Measurements from ENCODE around the gene SFSWAP.
"Not testable (repeated sequence)": the region's sequence is repeated elsewhere in the genome, so short reads cannot be mapped to it uniquely, and the experiment has no call there.

The SFSWAP gene

DNA sequence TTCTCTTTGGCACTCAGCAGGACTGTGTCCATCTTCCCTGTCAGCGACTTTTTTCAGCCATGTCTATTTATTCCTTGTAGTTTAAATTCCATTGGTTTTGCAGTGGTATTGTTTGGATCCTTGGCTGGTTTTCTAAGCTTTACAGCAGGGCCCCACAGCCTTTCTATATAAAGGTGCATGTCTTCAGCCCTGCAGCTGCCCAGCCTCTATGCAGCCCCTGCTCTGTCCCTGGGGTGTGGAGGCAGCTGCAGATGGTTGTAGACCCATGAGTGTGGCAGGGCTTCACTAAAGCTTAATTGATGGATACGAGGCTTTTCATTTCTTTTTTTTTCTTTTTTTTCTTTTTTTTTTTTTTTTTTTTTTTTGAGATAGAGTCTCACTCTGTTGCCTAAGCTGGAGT lies 29.7 kb downstream of the SFSWAP start:
- Histone ChIP-seq H3K4me1 (ENCODE audit: control insufficient read depth in 1 of 2, insufficient read depth in 2 of 2, low read length in 2 of 2) (no peaks in the 10 kb centered on the region), H3K27me3 (ENCODE audit: low read depth, low read length) (no peaks in the 10 kb centered on the region), H3K9me3 (ENCODE audit: control insufficient read depth in 1 of 2, low read length in 2 of 2) (no peaks in the 10 kb centered on the region), H3K36me3 (ENCODE audit: control insufficient read depth in 1 of 2, insufficient read depth in 2 of 2, low read length in 2 of 2) (peaks cover 9 to 52% of the 10 kb centered on the region in 2 donors), H3K4me3 (ENCODE audit: low read depth in 1 of 2, low read length in 2 of 2) (no peak overlapping the region), H3K27ac (ENCODE audit: low read length) (no peak overlapping the region)

- H3K4me1 ChIP-seq (ENCODE audit: control insufficient read depth in 1 of 2, insufficient read depth in 2 of 2, low read length in 2 of 2); H3K27ac ChIP-seq (ENCODE audit: low read length); H3K27me3 ChIP-seq (ENCODE audit: low read depth, low read length); H3K4me3 ChIP-seq (ENCODE audit: low read depth in 1 of 2, low read length in 2 of 2); H3K9me3 ChIP-seq (ENCODE audit: control insufficient read depth in 1 of 2, low read length in 2 of 2): not testable (repeated sequence)
- H3K36me3 ChIP-seq (ENCODE audit: control insufficient read depth in 1 of 2, insufficient read depth in 2 of 2, low read length in 2 of 2) = peaks cover 17 to 63% of the 10 kb centered on the region in 2 donors
Observed at GRCh38 chr12:131742761-131743160, 31.9 kb downstream of the SFSWAP start.

DNA sequence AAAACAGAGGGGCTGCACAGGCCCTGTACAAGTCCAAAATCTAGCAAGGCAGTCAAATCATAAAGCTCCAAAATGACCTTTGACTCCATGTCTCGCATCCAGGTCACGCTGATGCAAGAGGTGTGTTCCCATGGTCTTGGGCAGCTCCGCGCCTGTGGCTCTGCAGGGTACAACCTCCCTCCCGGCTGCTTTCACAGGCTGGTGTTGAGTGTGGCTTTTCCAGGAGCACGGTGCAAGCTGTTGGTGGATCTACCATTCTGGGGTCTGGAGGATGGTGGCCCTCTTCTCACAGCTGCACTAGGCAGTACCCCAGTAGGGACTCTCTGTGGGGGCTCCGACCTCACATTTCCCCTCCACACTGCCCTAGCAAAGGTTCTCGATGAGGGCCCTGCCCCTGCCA lies 32.5 kb downstream of the SFSWAP start:
- H3K36me3 ChIP-seq (ENCODE audit: control insufficient read depth in 1 of 2, insufficient read depth in 2 of 2, low read length in 2 of 2) = peaks cover 18 to 67% of the 10 kb centered on the region in 2 donors
- H3K27ac ChIP-seq (ENCODE audit: low read length); H3K9me3 ChIP-seq (ENCODE audit: control insufficient read depth in 1 of 2, low read length in 2 of 2); H3K4me1 ChIP-seq (ENCODE audit: control insufficient read depth in 1 of 2, insufficient read depth in 2 of 2, low read length in 2 of 2); H3K27me3 ChIP-seq (ENCODE audit: low read depth, low read length); H3K4me3 ChIP-seq (ENCODE audit: low read depth in 1 of 2, low read length in 2 of 2): not testable (repeated sequence)

- not testable (repeated sequence) for H3K27me3 ChIP-seq (ENCODE audit: low read depth, low read length)
- peaks cover 23 to 71% of the 10 kb centered on the region in 2 donors for H3K36me3 ChIP-seq (ENCODE audit: control insufficient read depth in 1 of 2, insufficient read depth in 2 of 2, low read length in 2 of 2)
Observed at GRCh38 chr12:131743880-131744279, 33.0 kb downstream of the SFSWAP start.

GRCh38 chr12:131744675-131745074 lies 33.8 kb downstream of the SFSWAP start:
- not testable (repeated sequence) for H3K27me3 ChIP-seq (ENCODE audit: low read depth, low read length); H3K9me3 ChIP-seq (ENCODE audit: control insufficient read depth in 1 of 2, low read length in 2 of 2)
- peaks cover 24 to 71% of the 10 kb centered on the region in 2 donors for H3K36me3 ChIP-seq (ENCODE audit: control insufficient read depth in 1 of 2, insufficient read depth in 2 of 2, low read length in 2 of 2)

More at GRCh38 chr12:131743880-131744279, 33.0 kb downstream of the SFSWAP start:
- not testable (repeated sequence) for H3K9me3 ChIP-seq (ENCODE audit: control insufficient read depth in 1 of 2, low read length in 2 of 2); H3K4me1 ChIP-seq (ENCODE audit: control insufficient read depth in 1 of 2, insufficient read depth in 2 of 2, low read length in 2 of 2); H3K27ac ChIP-seq (ENCODE audit: low read length); H3K4me3 ChIP-seq (ENCODE audit: low read depth in 1 of 2, low read length in 2 of 2)

DNA sequence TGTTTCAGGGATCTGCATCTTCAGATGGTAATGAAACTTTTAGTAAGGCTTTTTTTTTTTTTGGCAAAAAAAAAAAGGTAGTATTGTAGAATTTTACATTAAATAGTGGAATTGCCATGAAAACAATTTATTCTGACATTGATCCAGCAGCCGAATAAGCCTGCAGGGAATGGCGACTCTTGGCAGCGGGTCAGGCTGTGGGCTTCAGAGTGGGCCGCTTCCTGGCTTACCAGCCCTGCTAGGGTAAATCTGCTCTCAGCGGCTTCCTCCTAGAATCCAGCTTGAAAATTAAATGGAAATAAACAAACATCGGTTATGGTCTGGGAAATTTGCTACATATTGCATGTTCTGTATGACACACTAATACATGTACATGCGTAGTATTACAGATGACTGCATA lies 34.8 kb downstream of the SFSWAP start:
- H3K36me3 ChIP-seq (ENCODE audit: control insufficient read depth in 1 of 2, insufficient read depth in 2 of 2, low read length in 2 of 2) = peaks cover 19 to 62% of the 10 kb centered on the region in 2 donors
- no peaks in the 10 kb centered on the region for H3K4me1 ChIP-seq (ENCODE audit: control insufficient read depth in 1 of 2, insufficient read depth in 2 of 2, low read length in 2 of 2)
- no peak overlapping the region for H3K4me3 ChIP-seq (ENCODE audit: low read depth in 1 of 2, low read length in 2 of 2)
- H3K27me3 ChIP-seq (ENCODE audit: low read depth, low read length) = no peaks in the 10 kb centered on the region
- H3K27ac ChIP-seq (ENCODE audit: low read length) = no peak overlapping the region
- no peaks in the 10 kb centered on the region for H3K9me3 ChIP-seq (ENCODE audit: control insufficient read depth in 1 of 2, low read length in 2 of 2)

More at GRCh38 chr12:131744675-131745074, 33.8 kb downstream of the SFSWAP start:
- not testable (repeated sequence) for H3K4me1 ChIP-seq (ENCODE audit: control insufficient read depth in 1 of 2, insufficient read depth in 2 of 2, low read length in 2 of 2); H3K27ac ChIP-seq (ENCODE audit: low read length); H3K4me3 ChIP-seq (ENCODE audit: low read depth in 1 of 2, low read length in 2 of 2)

GRCh38 chr12:131747276-131748177 lies 36.6 kb downstream of the SFSWAP start:
- Histone ChIP-seq H3K4me1 (ENCODE audit: control insufficient read depth in 1 of 2, insufficient read depth in 2 of 2, low read length in 2 of 2) (no peaks in the 10 kb centered on the region), H3K36me3 (ENCODE audit: control insufficient read depth in 1 of 2, insufficient read depth in 2 of 2, low read length in 2 of 2) (peaks cover 15 to 57% of the 10 kb centered on the region in 2 donors)

DNA sequence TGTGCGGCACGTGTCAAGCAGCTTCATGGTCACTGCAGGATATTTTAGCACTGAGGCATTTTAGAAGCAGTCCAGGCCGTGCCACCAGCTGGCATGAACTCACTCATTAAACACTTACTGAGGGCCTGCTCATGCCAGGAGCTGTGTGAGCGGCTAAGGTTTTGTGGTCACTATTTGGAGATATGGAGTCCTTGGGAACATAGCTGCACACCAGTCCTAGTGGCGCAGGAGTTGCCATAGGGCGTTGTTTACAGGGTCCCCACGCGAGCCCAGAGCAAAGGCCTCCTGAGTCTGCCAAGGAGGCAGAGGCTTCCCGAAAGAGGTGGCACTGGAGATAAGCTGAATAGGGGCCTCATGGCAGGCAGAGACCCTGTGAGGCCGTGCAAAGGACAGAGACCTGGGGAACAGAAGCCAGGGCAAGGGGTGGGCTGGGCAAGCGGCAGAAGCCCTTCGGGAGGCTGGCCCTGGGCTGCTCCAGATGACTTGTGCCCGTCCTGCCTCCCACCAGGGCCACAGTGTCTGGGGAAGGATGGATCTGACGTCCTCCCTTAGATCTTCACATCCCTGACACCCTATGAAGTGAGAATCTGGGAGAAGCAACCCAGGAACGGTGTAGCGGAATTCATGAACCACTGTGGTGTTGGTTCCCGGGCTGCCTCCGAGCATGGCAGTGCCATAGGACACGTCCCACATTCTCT lies 38.9 kb downstream of the SFSWAP start:
- H3K27me3 ChIP-seq (ENCODE audit: low read depth, low read length) = no peaks in the 10 kb centered on the region
- no peak overlapping the region for H3K4me3 ChIP-seq (ENCODE audit: low read depth in 1 of 2, low read length in 2 of 2)
- H3K4me1 ChIP-seq (ENCODE audit: control insufficient read depth in 1 of 2, insufficient read depth in 2 of 2, low read length in 2 of 2) = no peaks in the 10 kb centered on the region
- no peaks in the 10 kb centered on the region for H3K9me3 ChIP-seq (ENCODE audit: control insufficient read depth in 1 of 2, low read length in 2 of 2)
- no peak overlapping the region for H3K27ac ChIP-seq (ENCODE audit: low read length)
- peaks cover 24 to 59% of the 10 kb centered on the region in 2 donors for H3K36me3 ChIP-seq (ENCODE audit: control insufficient read depth in 1 of 2, insufficient read depth in 2 of 2, low read length in 2 of 2)

More at GRCh38 chr12:131747276-131748177, 36.6 kb downstream of the SFSWAP start:
- H3K9me3 ChIP-seq (ENCODE audit: control insufficient read depth in 1 of 2, low read length in 2 of 2) = no peaks in the 10 kb centered on the region
- no peaks in the 10 kb centered on the region for H3K27me3 ChIP-seq (ENCODE audit: low read depth, low read length)
- H3K27ac ChIP-seq (ENCODE audit: low read length) = no peak overlapping the region
- no peak overlapping the region for H3K4me3 ChIP-seq (ENCODE audit: low read depth in 1 of 2, low read length in 2 of 2)

DNA sequence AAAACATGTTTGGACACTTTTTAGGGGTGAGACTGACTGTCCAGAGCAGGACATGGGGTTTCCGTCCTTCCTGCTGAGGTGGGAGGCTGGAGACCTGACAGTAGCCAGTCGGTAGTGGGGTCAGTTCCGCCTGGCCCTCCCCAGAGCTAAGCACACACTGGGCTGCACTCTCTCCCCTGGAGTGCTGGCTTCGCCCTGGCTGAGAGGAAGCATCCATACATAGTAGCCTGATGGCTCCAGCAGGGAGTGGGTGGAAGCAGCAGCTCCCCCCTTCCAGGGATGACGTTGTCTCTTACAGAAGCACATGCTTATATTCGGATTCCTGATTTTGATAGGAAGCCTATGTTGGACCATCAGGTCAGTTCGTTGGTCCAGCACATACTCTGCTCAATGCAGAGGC lies 40.4 kb downstream of the SFSWAP start:
- Histone ChIP-seq H3K4me1 (ENCODE audit: control insufficient read depth in 1 of 2, insufficient read depth in 2 of 2, low read length in 2 of 2) (no peaks in the 10 kb centered on the region), H3K27me3 (ENCODE audit: low read depth, low read length) (no peaks in the 10 kb centered on the region), H3K36me3 (ENCODE audit: control insufficient read depth in 1 of 2, insufficient read depth in 2 of 2, low read length in 2 of 2) (peaks cover 34 to 64% of the 10 kb centered on the region in 2 donors), H3K9me3 (ENCODE audit: control insufficient read depth in 1 of 2, low read length in 2 of 2) (no peaks in the 10 kb centered on the region), H3K4me3 (ENCODE audit: low read depth in 1 of 2, low read length in 2 of 2) (no peak overlapping the region), H3K27ac (ENCODE audit: low read length) (no peak overlapping the region)

- peaks cover 40 to 66% of the 10 kb centered on the region in 2 donors for H3K36me3 ChIP-seq (ENCODE audit: control insufficient read depth in 1 of 2, insufficient read depth in 2 of 2, low read length in 2 of 2)
- H3K9me3 ChIP-seq (ENCODE audit: control insufficient read depth in 1 of 2, low read length in 2 of 2) = no peaks in the 10 kb centered on the region
- H3K27ac ChIP-seq (ENCODE audit: low read length) = no peak overlapping the region
- no peaks in the 10 kb centered on the region for H3K27me3 ChIP-seq (ENCODE audit: low read depth, low read length)
- no peaks in the 10 kb centered on the region for H3K4me1 ChIP-seq (ENCODE audit: control insufficient read depth in 1 of 2, insufficient read depth in 2 of 2, low read length in 2 of 2)
- H3K4me3 ChIP-seq (ENCODE audit: low read depth in 1 of 2, low read length in 2 of 2) = no peak overlapping the region
Observed at GRCh38 chr12:131752451-131752850, 41.6 kb downstream of the SFSWAP start.

DNA sequence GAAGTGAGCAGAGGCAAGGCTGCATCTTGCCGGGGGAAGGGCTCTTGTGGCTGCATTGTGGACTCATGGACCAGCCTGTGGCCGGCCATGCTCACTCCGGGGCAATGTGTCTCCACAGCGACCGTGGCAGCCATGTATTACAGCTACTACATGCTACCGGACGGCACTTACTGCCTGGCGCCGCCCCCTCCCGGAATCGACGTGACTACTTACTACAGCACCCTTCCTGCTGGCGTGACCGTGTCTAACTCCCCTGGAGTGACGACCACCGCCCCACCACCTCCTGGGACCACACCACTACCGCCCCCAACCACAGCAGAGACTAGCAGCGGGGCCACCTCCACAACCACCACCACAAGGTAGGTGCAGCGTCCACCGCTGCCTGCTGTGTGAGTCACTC lies 42.1 kb downstream of the SFSWAP start:
- H3K36me3 ChIP-seq (ENCODE audit: control insufficient read depth in 1 of 2, insufficient read depth in 2 of 2, low read length in 2 of 2) = peaks cover 42 to 66% of the 10 kb centered on the region in 2 donors
- H3K4me3 ChIP-seq (ENCODE audit: low read depth in 1 of 2, low read length in 2 of 2) = no peak overlapping the region
- H3K4me1 ChIP-seq (ENCODE audit: control insufficient read depth in 1 of 2, insufficient read depth in 2 of 2, low read length in 2 of 2) = no peaks in the 10 kb centered on the region
- no peaks in the 10 kb centered on the region for H3K27me3 ChIP-seq (ENCODE audit: low read depth, low read length)
- H3K27ac ChIP-seq (ENCODE audit: low read length) = no peak overlapping the region
- H3K9me3 ChIP-seq (ENCODE audit: control insufficient read depth in 1 of 2, low read length in 2 of 2) = no peaks in the 10 kb centered on the region
